K562 (cell line): ENCODE results near the gene DHDH. TPM values are rescaled to one million over a fixed set of nuclear protein-coding genes. Genes with fewer than 3 reads are reported as not detected.

Experiments used
- ATAC-seq: fragments of 200-7000 bp; cut with Tn5 transposase; 3 replicates; pipeline ENCODE4 v1.9.1; 2020; ENCODE audit warnings: moderate library complexity
- BruUV-seq: library from RNA; stranded (reverse); fragments of 400-500 nt; replicated peaks from 2 replicates; lab custom pipeline; 2021; lab: Mats Ljungman, UMichigan
- CTCF ChIA-PET: fragments of 300-600 bp; formaldehyde crosslinking; extraction: SDS; loops from one replicate; lab custom pipeline; 2021; ENCODE audit warnings: low intra/inter-chr PET ratio; lab: Yijun Ruan, JAX
- POLR2A ChIA-PET: fragments of 300-600, 350-650 bp; sonication (Branson Sonifier 250); formaldehyde crosslinking; extraction: SDS; loops from one replicate; lab custom pipeline; 2021; ENCODE audit warnings: antibody characterized with exemption, inconsistent platforms; lab: Yijun Ruan, JAX
- DNase-seq, 4 experiments: peaks; one replicate each; pipeline versions ENCODE4 v3.0.0 to v3.0.0-alpha.2; 2011 to 2018; ENCODE audit warnings: low spot score in 3 of 4, mixed read lengths in 3 of 4; ENCODE audit errors: extremely low read depth in 1 of 4
- FAIRE-seq: peaks from 2 replicates; lab custom pipeline; 2011; peaks lifted over from hg19 to GRCh38; lab: Jason Lieb, UNC
- H2AFZ ChIP-seq: 2 replicates; pipeline ENCODE4 v1.6.0; 2011; ENCODE audit warnings: low read depth, low read length, control low read depth, inconsistent platforms
- H3K27ac ChIP-seq: fragments of 200-600 bp; 3 replicates; pipeline ENCODE4 v1.8.0; 2011; ENCODE audit warnings: low read depth, mild to moderate bottlenecking, control low read depth, inconsistent platforms, low read length, moderate library complexity, mixed read lengths; ENCODE audit errors: extremely low read depth
- H3K27me3 ChIP-seq, 2 experiments: fragments of 300-600 bp in 1 of 2; 2 replicates in 1 of 2; 3 replicates in 1 of 2; pipeline versions ENCODE4 v1.6.0 to v1.8.0; 2011; ENCODE audit warnings: inconsistent platforms in 2 of 2, low read length in 2 of 2, mild to moderate bottlenecking in 1 of 2, mixed read lengths in 1 of 2, moderate library complexity in 1 of 2; ENCODE audit not compliant: control insufficient read depth in 2 of 2, insufficient read depth in 2 of 2
- H3K36me3 ChIP-seq: fragments of 300-600 bp; 3 replicates; pipeline ENCODE4 v1.8.0; 2011; ENCODE audit warnings: mild to moderate bottlenecking, low read length, inconsistent platforms; ENCODE audit not compliant: control insufficient read depth, insufficient read depth
- H3K4me1 ChIP-seq, 2 experiments: fragments of 200-600 bp in 1 of 2; replicated peaks in 1 of 2; 2 replicates in 1 of 2; 3 replicates in 1 of 2; pipeline versions ENCODE4 v1.5.1 to v1.8.0; 2011; ENCODE audit warnings: inconsistent platforms in 2 of 2, low read length in 2 of 2, mild to moderate bottlenecking in 1 of 2, mixed read lengths in 1 of 2, moderate library complexity in 1 of 2; ENCODE audit not compliant: control insufficient read depth in 2 of 2, insufficient read depth in 2 of 2
- H3K4me2 ChIP-seq: 2 replicates; pipeline ENCODE4 v1.6.1; 2011; ENCODE audit warnings: low read length, control low read depth, inconsistent platforms, mixed read lengths; ENCODE audit not compliant: insufficient read depth
- H3K4me3 ChIP-seq: fragments of 200-600 bp; sonication (generic), shearing (Covaris generic); 2 replicates; pipeline ENCODE4 v1.5.1; 2016; ENCODE audit warnings: control low read depth, inconsistent platforms
- H3K79me2 ChIP-seq: fragments of 200-600 bp; 3 replicates; pipeline ENCODE4 v1.8.0; 2011; ENCODE audit warnings: low read length, inconsistent platforms; ENCODE audit not compliant: control insufficient read depth, insufficient read depth
- H3K9ac ChIP-seq, 2 experiments: 2 replicates each; pipeline versions ENCODE4 v1.6.0 to v1.6.1; 2011; ENCODE audit warnings: low read depth in 2 of 2, low read length in 2 of 2, control low read depth in 1 of 2, inconsistent platforms in 1 of 2, mild to moderate bottlenecking in 1 of 2, mixed read lengths in 1 of 2; ENCODE audit not compliant: insufficient read depth in 1 of 2
- H3K9me1 ChIP-seq: one replicate; pipeline ENCODE4 v1.6.0; 2011; ENCODE audit warnings: inconsistent platforms, mild to moderate bottlenecking, low read length, moderate library complexity; ENCODE audit not compliant: control insufficient read depth, insufficient read depth
- H3K9me3 ChIP-seq: replicated peaks from 2 replicates; pipeline ENCODE4 v1.5.1; 2011; ENCODE audit warnings: low read depth, low read length, inconsistent platforms; ENCODE audit not compliant: control insufficient read depth, insufficient read depth
- H4K20me1 ChIP-seq: replicated peaks from 2 replicates; pipeline ENCODE4 v1.6.1; 2011; ENCODE audit warnings: low read length, inconsistent platforms, mixed read lengths; ENCODE audit not compliant: control insufficient read depth, insufficient read depth
- BRF1 ChIP-seq: IDR thresholded peaks from 3 replicates; pipeline ENCODE4 v1.6.1; 2011; ENCODE audit warnings: borderline replicate concordance, mild to moderate bottlenecking; ENCODE audit not compliant: insufficient read length; ENCODE audit errors: extremely low read depth
- MED1 ChIP-seq: sonication (generic); formaldehyde crosslinking; IDR thresholded peaks from 2 replicates; pipeline ENCODE4 v1.8.1; 2023; ENCODE audit warnings: missing genetic modification reagents, borderline replicate concordance
- MXI1 ChIP-seq: IDR thresholded peaks from 2 replicates; pipeline ENCODE4 v1.6.1; 2011; ENCODE audit warnings: low read depth, mild to moderate bottlenecking, improper control_type of control experiment, low read length
- PTRF ChIP-seq: fragments of 450-650 bp; IDR thresholded peaks from 2 replicates; pipeline ENCODE4 v1.6.1; 2016; ENCODE audit warnings: mild to moderate bottlenecking, missing genetic modification characterization, missing compliant biosample characterization
- ZBED1 ChIP-seq: IDR thresholded peaks from 2 replicates; pipeline ENCODE4 v1.6.1; 2014
- ZBTB1 ChIP-seq: sonication (generic); formaldehyde crosslinking; IDR thresholded peaks from 2 replicates; pipeline ENCODE4 v1.8.1; 2023; ENCODE audit warnings: missing genetic modification reagents, low read depth, mild to moderate bottlenecking, borderline replicate concordance
- WGBS: fragments of 100-300 bp; shearing (Covaris generic); methylation state at CpG from one replicate; pipeline ENCODE4 v1.1.6; 2016; ENCODE audit warnings: low coverage, mixed read lengths; ENCODE audit not compliant: insufficient coverage; ENCODE audit errors: missing lambda C conversion rate; 5-methylcytosine and 5-hydroxymethylcytosine counted together
- in situ Hi-C: fragments of 300-500 bp; cut with MboI; formaldehyde crosslinking; loops from 4 replicates; pipeline ENCODE4 v1.15.0; 2018; ENCODE audit warnings: inconsistent platforms, mixed read lengths
- intact Hi-C: fragments of 100-400 bp; cut with micrococcal nuclease; formaldehyde crosslinking; loops from 2 replicates; pipeline ENCODE4 v1.14.2; 2022
- polyA plus RNA-seq, 8 experiments: library from polyadenylated mRNA; depleted of rRNA in 4 of 8; stranded (reverse) in 5 of 8; unstranded in 3 of 8; fragments of >200 nt; fragmentation: Nextera tagmentation in 2 of 8; fragmentation: Illumina TruSeq in 1 of 8; extraction: Ambion mirVana in 2 of 8; extraction: Trizol in 1 of 8; gene quantifications; 2 replicates each; pipeline versions ENCODE4 v1.2.1 to v1.2.3, GENCODE V29; 2011 to 2014; ENCODE audit warnings: inconsistent platforms in 1 of 8, missing spikeins in 1 of 8
- total RNA-seq, 7 experiments: library from RNA; depleted of rRNA in 6 of 7; stranded (reverse); fragments of >200 nt in 6 of 7; fragmentation: Illumina TruSeq in 2 of 7; extraction: Trizol in 2 of 7; gene quantifications; 2 replicates each; pipeline versions ENCODE4 v1.2.1 to v1.2.3, GENCODE V29; 2011 to 2021; ENCODE audit warnings: low replicate concordance in 1 of 7
- TF ChIP-seq, protein P1 (sequence below): sonication (generic); formaldehyde crosslinking; IDR thresholded peaks from 2 replicates; pipeline ENCODE4 v1.8.1; 2022; ENCODE audit warnings: missing genetic modification reagents
- TF ChIP-seq, protein P2 (sequence below): sonication (generic); IDR thresholded peaks from 2 replicates; pipeline ENCODE4 v1.6.1; 2016

Gene DHDH
- total and polyA plus RNA-seq, 9 of the 15 experiments (the other 6 are each of a cell fraction or from before 2014, with no cell fraction given), result 0.37 to 1.9 (median 0.87) TPM

DNA sequence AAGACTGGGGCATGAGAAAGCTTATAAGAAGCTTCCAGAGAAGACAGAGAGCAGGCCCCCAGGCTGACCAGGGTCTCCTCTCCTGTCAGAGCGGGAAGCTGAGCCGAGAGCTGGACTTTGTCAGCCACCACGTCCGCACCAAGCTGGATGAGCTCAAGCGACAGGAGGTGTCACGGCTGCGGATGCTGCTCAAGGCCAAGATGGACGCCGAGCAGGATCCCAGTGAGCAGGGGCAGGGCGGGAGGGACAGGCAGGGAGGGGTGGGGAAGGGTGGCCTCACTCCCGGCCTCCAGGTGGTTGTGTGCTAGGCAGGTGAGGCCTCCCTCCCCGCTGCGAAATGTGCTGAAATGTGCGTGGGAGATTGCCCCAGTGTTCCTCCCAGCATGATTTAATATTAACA lies 27.8 kb upstream of the DHDH start:
- no peak overlapping the region for H3K27ac ChIP-seq
- H3K4me1 ChIP-seq, result peaks cover 9 to 32% of the 10 kb centered on the region in 2 experiments; a peak in 4 of 5 replicates
- H3K4me2 ChIP-seq, result no peak overlapping the region
- FAIRE-seq, result no peak
- no peak for ATAC-seq
- DNase-seq, result no peak
- no peak overlapping the region for H3K4me3 ChIP-seq
- TF ChIP-seq MXI1, result no peak
- TF ChIP-seq, protein P1, sequence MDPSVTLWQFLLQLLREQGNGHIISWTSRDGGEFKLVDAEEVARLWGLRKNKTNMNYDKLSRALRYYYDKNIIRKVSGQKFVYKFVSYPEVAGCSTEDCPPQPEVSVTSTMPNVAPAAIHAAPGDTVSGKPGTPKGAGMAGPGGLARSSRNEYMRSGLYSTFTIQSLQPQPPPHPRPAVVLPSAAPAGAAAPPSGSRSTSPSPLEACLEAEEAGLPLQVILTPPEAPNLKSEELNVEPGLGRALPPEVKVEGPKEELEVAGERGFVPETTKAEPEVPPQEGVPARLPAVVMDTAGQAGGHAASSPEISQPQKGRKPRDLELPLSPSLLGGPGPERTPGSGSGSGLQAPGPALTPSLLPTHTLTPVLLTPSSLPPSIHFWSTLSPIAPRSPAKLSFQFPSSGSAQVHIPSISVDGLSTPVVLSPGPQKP (CRISPR knock-in tag), result no peak
- TF ChIP-seq ZBTB1, result no peak
- TF ChIP-seq PTRF (tag), result no peak
- TF ChIP-seq ZBED1, result no peak
- no peak for TF ChIP-seq BRF1
- TF ChIP-seq, protein P2, sequence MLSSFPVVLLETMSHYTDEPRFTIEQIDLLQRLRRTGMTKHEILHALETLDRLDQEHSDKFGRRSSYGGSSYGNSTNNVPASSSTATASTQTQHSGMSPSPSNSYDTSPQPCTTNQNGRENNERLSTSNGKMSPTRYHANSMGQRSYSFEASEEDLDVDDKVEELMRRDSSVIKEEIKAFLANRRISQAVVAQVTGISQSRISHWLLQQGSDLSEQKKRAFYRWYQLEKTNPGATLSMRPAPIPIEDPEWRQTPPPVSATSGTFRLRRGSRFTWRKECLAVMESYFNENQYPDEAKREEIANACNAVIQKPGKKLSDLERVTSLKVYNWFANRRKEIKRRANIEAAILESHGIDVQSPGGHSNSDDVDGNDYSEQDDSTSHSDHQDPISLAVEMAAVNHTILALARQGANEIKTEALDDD, result no peak
- TF ChIP-seq MED1 (CRISPR knock-in tag), result no peak
- no peaks in the 10 kb centered on the region for H3K27me3 ChIP-seq
- peak overlapping the region in 1 of 2 experiments; percentile 48; a peak in 2 of 4 replicates for H3K9ac ChIP-seq
- in situ Hi-C loops, result no loop called here
- H2AFZ ChIP-seq, result no peak overlapping the region
- H3K9me3 ChIP-seq, result no peaks in the 10 kb centered on the region
- H3K9me1 ChIP-seq, result no peaks in the 10 kb centered on the region
- BruUV-seq, result no TSS peak
- POLR2A ChIA-PET, result interaction anchor here (0.8 kb wide), 1 partner anchor 11 kb away, joined by 3 read pairs; no protein-coding TSS in a partner anchor
- intact Hi-C loops, result no loop called here
- H4K20me1 ChIP-seq, result peaks cover 6% of the 10 kb centered on the region
- H3K36me3 ChIP-seq, result peaks cover 68% of the 10 kb centered on the region
- peaks cover 40% of the 10 kb centered on the region for H3K79me2 ChIP-seq
- 91% methylated on average over 12 of the region's 14 CpGs for WGBS
- CTCF ChIA-PET, result no interaction called here
